Activated CD4-positive, alpha-beta T cell treated with anti-CD3 and anti-CD28 coated beads for 4 hours (primary cell): Measurements from ENCODE around the gene C6orf89.
A peak's percentile ranks its signal among the peaks of the same experiment; 100 is the strongest.

Experiments
- DNase-seq, 2 donors: peaks; one replicate each; pipeline ENCODE4 v3.0.0-alpha.2; 2020

C6orf89 gene

DNA sequence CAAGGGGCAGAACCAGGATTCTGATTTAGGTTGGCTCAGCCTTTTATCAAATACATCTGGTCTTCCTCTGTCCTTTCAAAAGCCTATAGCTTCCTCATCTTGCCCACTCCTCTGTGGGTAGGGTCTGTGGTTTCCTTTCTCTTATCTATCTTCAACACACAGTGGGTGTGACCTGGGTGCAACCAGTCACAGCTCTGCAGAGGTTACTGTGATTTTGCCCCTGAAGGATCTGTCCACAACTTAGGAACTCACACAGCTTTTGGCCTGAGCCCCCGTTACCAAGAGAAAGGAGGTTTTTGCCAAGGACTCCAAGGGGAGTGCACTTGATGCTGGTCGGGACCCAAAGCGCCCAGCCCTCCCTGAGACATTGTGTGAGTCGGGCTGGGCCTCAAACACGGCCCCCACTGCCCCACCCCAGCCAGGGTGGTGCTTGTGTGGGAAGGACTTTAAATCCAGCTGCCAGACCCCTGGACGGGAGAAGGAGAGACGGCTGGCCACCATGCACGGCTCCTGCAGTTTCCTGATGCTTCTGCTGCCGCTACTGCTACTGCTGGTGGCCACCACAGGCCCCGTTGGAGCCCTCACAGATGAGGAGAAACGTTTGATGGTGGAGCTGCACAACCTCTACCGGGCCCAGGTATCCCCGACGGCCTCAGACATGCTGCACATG is 68.6 kb downstream of the C6orf89 start, which contains the start of gene PI16:
TSS of gene PI16 (plus strand) at position 477 of the 670 bp plus-strand sequence. CDS start at position 500, 23 bp downstream.
- DNase-seq = no peak

DNA sequence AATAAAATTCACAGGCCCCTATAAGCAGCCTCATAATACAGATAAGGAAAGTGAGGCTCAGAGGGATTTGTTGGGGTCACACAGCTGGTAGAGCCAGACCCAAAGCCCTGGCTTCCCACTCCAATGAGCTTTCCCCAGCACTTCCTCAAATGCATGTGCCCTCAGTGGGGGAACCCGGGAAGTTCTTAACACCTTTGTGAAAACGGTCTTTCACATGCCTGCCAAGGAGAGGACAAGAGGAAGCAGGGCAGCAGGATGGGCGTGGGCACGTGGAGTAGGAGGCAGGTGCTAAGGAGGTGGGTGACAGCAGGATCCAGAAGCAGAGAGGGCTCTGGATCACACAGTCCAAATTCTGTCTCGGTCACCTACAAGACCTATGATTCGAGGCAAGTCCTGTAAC is 69.4 kb downstream of the C6orf89 start:
- DNase-seq = no peak

DNA sequence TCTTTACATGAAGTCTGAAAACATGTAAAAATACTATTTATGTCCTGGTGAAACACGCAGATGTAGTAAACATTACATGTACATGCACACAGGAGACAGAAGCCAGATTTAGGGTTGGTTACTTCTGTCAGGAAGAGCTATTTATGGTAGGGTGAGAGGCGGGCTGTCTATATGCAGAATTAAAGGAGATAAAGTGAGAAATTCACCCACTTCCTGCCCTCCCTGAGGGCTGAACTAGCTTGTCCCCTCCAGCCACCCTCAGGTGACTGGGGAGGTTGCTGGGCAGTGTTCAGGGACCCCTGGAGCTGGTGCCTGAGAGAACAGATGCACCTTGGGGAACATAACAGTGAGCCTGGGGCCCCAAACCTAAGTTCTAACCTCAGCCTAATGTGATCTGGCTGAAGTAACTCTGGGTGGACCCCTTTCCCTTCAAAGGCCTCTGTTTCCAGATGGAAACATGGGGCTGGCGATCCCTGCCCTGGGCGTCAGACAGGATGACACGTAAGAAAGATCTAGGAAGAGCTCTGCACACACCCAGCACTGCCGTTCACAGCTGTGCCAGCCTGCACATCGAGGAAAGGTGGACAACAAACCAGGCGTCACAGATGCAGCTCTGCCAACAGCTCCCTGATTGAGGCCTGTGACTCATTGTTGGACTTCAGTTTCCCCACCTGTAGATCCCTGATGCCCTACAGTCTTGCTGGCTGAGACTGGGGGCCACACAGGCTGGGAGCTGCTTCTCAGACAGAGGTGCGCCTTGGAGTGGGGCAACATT is 70.1 kb downstream of the C6orf89 start:
- DNase-seq = no peak

DNA sequence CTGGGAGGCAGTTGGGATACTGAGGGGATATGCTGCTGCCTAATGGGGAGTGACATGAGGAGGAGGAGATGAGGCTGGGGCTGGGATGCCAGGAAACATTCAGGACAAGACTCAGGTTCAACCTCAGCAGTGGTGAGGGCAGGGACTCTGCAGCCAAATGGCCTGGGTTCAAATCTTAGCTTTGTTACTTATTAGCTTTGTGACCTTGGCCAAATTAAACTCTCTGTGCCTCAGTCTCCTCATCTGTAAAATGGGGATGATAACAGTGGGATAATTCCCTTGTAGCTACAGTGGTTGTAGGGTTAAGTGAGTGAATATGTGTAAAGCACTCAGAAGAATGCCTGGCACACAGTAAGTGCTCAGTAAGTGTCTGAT is 70.7 kb downstream of the C6orf89 start:
- DNase-seq = no peak

DNA sequence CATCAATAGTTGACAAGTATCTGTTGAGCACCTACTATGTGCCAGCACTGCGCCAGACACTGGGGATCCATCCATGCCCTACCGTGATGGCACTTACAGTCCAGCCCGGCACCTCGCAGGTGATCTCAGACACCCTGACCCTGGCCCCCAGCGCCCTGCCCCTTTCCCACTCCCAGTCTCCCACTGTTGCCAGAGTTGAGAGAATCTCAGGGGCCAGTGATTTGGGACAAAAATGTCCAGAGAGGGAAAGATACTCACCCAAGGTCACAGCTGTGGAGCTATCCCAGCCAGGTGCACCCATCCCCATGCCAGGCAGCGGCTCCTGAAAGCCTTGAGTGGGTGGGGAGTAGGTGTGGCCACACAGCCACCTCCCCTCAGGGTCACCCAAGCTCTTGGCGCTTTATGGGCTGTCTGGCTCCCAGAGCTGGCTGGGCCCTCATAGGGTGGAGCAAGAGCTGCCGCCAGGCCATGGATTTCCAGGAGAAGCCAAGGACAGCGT is 72.1 kb downstream of the C6orf89 start:
- no peak for DNase-seq

DNA sequence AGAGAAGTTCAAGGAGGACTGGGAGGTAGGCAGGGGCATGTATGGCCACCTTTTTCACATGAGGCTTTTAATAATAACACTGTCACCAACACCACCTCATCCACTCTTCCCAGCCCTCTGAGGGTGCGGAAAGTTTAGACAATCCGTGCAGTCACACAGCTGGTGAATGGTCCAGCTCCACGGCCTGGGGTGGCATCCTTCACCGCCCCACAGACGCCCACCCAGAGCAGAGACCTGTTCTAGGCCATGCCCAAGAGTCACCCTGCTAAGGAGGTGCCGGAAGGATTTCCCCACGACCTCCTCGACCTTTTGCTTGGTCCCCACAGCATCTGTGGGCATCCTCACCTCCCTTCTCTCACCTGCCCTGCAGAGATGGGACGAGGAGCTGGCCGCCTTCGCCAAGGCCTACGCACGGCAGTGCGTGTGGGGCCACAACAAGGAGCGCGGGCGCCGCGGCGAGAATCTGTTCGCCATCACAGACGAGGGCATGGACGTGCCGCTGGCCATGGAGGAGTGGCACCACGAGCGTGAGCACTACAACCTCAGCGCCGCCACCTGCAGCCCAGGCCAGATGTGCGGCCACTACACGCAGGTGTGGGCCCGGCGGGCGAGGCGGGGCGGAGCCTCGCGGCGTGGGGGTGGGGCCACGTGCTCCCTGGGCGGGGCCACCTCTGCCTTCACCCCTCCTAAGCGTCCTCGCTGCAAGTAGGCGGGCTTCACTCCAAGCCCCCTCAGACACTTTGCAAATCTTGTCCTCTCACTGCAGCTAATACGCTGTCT is 73.2 kb downstream of the C6orf89 start:
- DNase-seq = no peak

DNA sequence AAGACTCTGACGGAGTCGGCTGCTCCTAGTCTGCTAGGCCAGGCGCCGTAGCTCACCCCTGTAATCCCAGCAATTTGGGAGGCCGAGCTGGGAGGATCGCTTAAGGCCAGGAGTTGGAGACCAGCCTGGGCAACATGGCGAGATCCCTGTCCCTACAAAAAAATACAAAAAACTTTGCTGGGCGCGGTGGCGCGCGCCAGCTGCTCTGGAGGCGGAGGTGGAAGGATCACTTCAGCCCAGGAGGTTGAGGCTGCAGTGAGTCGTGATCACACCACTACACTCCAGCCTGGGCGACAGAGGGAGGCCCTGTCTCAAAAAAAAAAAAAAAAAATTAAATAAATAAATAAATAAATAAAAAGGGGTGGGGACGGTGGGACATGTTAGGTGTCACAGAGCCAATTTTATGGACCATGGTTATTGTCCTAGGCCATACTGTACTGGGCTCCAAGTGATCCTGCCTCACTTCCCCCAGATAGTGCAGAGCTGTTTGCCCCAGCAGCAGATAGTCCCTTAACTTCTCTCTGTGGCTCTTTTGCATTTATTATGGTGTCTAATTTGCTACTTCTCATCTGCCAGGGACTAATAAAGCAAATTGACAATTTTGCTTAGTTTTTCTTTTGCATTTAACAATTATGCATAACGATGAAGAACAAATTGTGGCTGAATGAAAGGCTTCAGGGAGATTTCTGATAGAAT is 74.0 kb downstream of the C6orf89 start:
- DNase-seq = no peak

DNA sequence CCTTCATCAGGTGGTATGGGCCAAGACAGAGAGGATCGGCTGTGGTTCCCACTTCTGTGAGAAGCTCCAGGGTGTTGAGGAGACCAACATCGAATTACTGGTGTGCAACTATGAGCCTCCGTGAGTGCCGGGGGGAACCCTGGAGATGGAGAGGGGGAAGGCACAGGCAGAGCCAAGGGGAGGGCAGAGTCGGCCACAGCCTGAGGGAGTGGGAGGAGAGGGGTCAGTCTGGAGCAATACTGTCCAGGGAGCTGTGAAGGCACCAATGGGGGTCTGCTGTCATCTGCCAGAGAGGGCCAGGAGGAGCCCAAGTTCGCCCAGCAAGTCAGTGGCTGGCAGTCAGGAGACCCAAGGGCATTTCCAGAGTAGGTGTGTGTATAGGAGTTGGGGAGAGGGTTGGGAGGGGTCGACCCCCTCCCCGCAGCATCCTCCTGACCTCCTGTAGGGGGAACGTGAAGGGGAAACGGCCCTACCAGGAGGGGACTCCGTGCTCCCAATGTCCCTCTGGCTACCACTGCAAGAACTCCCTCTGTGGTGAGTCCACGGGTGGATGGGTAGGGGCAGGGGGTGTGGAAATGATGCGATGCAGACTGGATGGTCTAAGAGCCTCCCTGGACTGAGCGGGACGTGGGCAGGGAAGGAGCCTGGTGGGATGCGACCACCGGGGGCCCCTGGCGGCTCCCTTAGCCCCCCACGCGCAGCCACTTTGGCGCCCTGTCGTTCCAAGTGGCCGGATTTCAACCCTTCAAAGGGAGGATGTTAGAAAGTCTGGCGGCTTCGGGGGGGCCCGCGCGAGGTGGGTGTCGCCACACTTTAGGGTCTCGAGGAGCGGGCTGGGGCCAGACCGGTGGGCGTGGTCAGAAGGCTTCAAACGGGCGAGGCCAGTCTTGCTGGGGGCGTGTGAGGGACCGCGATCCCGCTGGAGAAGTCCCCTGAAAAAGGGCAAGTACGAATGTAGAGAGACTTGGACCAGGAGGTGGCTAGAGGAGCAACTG is 76.0 kb downstream of the C6orf89 start:
- no peak for DNase-seq

DNA sequence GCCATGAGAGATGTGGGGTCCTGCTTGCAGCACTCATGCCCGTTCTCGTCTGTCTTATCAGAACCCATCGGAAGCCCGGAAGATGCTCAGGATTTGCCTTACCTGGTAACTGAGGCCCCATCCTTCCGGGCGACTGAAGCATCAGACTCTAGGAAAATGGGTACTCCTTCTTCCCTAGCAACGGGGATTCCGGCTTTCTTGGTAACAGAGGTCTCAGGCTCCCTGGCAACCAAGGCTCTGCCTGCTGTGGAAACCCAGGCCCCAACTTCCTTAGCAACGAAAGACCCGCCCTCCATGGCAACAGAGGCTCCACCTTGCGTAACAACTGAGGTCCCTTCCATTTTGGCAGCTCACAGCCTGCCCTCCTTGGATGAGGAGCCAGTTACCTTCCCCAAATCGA is 77.1 kb downstream of the C6orf89 start:
- peak; percentile 69 to 81 for DNase-seq

DNA sequence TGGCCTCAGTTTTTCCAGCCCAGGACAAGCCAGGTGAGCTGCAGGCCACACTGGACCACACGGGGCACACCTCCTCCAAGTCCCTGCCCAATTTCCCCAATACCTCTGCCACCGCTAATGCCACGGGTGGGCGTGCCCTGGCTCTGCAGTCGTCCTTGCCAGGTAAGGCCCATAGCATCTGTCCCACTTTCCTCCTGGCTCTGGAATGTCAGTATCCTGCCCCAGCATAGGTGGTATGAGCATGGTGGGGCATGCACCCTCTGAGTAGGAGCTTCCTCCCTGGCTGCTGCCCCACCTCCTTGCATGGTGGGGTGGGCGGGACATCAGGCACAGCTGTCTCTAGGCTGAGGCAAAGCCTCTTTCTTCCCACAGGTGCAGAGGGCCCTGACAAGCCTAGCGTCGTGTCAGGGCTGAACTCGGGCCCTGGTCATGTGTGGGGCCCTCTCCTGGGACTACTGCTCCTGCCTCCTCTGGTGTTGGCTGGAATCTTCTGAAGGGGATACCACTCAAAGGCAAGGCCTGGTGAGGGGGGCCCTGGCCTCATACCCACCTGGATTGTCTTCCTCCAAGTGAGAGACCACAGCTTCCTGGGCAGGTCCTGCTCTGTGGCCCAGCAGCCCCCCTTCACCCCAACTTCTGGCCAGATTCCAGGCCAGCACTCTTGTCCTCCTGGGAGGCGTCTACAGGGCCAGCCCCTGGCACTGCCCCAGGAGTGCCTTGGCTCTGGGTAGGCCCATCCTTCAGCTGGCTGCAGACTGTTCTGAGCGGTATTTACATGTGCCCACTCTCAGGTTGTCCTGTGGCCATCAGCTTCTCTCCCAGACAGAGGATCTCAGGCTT is 77.9 kb downstream of the C6orf89 start:
- peak in 1 of 2 donors; percentile 16 for DNase-seq

DNA sequence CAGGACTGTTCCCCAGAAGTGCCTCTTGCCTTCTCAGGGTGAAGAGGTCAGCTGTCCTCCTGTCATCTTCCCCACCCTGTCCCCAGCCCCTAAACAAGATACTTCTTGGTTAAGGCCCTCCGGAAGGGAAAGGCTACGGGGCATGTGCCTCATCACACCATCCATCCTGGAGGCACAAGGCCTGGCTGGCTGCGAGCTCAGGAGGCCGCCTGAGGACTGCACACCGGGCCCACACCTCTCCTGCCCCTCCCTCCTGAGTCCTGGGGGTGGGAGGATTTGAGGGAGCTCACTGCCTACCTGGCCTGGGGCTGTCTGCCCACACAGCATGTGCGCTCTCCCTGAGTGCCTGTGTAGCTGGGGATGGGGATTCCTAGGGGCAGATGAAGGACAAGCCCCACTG is 78.6 kb downstream of the C6orf89 start:
- DNase-seq = no peak

DNA sequence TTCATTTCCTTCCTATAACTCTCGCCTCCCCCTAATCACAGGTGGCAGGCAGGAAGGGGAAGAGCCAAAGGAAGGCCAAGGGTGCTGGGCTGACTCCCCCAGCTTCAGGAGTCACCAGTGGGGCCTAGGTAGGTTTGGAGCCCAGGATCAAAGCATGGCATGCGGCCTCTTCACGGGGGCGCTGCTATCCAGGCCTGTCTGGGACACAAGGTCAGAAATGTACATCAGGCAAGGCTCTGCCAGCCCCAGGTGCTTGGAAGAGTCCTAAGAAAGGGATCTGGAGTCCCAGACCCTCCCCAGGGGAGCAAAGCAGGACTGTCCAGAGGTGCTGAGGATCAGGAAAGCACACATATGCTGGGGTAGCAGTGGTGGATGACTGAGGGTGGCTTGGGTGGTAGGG is 79.2 kb downstream of the C6orf89 start:
- DNase-seq = no peak

DNA sequence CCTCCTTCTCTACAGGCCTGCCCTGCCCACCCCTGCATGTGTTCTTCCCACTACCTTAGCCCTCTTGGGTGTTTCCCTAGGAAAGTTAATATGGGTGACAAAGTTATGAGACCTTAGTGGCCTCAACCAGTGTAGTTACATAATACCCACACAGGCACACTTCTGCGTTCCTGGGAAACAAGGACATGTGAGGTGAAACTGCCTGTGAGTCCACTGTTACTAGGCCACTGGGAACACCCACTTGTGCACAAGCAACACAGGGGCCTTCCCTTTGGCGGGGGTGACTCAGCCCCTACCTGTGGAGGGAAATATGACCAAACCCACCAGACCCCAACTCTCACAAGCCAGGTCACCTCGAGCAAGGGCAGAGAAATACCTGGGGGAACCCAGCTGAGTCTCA is 81.5 kb downstream of the C6orf89 start:
- no peak for DNase-seq

DNA sequence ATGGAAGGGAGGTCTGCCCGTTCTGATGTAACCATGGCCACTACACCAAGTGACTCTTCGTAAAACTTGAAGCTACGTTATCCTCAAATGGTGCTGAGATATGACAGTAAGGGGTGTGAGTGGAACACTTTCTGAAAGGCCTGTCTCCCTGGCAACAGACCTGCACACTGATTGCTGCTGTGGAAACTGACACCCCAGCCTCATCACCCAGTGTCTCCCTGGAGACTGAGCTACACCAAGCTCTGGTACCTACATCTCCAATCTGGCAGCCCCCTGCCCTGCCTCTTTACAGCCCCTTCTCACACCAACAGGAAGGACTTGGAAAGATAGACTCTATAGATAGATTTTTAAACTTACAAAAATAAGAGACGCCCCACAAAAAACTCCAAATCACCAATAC is 82.0 kb downstream of the C6orf89 start:
- no peak for DNase-seq

DNA sequence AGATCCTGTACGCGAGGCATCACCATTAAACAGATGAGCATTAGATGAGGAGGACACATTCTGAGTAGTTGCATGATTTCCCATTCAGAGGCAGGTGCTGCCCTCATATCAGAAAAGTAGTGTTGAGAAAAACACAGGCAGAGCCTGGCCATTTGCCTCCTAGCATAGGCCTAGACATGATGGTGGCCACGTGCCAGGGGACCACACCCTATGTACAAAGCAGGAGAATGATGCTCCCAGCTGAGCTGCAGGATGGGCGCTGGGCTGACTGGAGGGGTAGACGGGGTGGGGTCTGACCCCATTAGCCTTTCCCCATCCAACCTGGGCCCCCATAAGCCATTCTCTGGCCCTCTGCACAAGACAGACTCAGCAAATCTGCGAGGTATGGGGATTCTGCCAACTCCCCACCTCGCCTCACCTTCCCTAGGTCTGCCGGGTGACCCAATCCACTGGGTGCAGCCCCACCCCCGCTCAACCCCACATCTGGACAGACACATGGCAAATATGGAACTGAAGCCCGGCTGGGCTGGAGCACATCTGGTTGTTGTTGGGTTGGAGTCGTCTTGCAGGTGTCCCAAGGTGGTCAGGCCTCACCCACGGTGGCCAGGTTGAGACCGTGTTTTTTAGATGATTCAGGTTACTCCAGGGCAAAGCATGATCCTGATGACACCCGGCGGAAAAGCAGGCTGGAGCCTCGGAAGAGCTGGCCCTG is 82.7 kb downstream of the C6orf89 start:
- no peak for DNase-seq

DNA sequence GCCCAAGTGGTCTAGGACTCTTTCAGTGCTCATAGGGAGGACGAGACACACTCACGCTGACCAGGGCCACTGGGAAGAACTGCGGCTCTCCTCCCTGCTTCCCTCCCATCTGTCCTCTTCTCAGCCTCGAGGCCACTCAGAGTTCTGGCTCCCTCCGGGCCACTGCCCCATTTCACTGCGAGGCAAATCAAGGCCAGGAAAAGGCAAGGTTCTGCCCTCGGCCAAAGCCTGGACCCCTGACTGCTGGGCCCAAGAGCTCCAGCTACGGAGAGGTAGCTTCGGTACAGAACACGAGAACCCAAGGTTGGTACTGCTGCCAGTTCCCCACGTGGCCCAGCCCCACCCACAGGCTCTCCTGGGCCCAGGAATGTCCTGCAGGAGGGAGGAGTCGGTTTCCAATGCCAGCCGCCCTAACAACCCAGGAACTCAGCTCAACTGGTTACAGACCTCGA is 83.5 kb downstream of the C6orf89 start:
- no peak for DNase-seq

DNA sequence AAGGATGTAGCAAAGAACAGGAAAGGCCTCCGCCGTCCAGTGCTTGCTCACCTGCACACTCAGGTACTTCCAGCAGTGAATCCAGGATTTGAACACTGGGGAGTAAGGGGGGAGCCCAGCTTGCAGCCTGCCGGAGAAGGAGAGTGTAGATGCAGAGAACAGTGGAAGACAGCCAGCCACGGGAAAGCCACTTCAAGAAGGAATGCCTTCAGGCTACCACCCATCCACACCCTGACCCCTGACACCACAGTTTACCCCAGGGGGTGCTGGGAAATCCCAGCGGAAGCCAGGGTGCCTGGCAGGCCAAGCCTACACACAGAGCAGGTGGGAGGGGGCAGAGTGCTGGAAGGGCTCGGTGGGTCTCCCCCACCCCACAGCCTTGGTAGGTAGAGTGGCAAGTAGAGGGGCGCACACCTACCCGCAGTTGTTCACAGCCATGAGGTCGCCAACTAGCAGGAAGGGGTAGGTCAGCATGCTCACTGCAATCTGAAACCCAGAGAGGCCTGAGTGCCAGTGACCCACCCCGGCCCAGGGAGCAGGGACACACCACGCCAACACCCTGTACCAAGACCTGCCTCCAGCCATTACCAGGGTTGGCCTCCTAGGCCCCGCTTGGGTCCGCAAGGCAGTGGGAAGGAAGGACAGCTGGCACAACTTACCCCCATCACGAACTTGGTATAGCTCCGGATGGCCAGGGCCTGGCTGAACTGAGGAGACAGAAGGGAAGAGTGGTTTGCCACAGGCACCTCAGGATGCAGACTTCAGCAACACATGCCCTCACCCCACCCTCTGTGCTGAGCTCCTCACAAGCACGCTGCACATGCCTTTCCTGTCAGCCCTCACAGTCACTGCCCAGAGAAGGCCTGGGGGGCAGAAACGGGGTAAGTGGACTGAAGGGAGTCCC is 84.5 kb downstream of the C6orf89 start:
- no peak for DNase-seq
